RWPE1 (cell line): ENCODE results near the gene MBTPS1.

Experiments
- CTCF ChIA-PET: fragments of 350-600 bp; sonication (Branson Sonifier 250); formaldehyde crosslinking; extraction: SDS; loops from one replicate; lab custom pipeline; 2021; lab: Yijun Ruan, JAX
- POLR2A ChIA-PET: fragments of 400-600 bp; formaldehyde crosslinking; extraction: SDS; loops from one replicate; lab custom pipeline; 2020; ENCODE audit warnings: antibody characterized with exemption; ENCODE audit not compliant: low non-redundant PET; lab: Yijun Ruan, JAX
- DNase-seq: peaks from one replicate; pipeline ENCODE4 v3.0.0; 2012; ENCODE audit warnings: low spot score
- H3K27ac ChIP-seq: fragments of 450-650 bp; 2 replicates; pipeline ENCODE4 v1.5.1; 2017
- CTCF ChIP-seq: fragments of 450-650 bp; conservative IDR thresholded peaks from 2 replicates; pipeline ENCODE4 v1.5.1; 2017; ENCODE audit warnings: low read depth, mild to moderate bottlenecking

MBTPS1 gene

DNA sequence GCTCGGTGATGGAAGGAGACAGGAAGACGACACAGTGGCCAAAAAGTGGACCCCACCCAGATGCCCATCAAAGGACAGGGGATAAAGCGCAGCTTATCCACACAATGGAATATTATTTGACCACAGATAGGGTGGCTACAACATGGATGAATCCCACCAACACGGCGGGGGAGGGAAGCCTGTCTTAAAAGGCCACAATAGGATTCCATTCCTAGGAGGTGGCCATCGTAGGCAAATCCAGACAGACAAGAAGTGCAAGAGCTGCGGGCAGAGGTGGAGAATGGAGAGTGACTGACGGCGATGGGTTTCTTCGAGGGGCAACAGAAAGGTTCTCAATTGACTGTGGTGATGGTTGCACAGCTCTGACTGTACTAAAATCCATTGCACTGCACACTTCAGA, 90.1 kb downstream of the MBTPS1 start:
- TF ChIP-seq CTCF = no peak
- peak overlapping the region; percentile 86; the same call in 1 of the 2 replicates for H3K27ac ChIP-seq
- ChIA-PET POLR2A (no interaction called here), CTCF (no interaction called here)
- no peak for DNase-seq

- H3K27ac ChIP-seq = peak overlapping the region; percentile 86
- POLR2A ChIA-PET = no interaction called here
- no peak for TF ChIP-seq CTCF
- CTCF ChIA-PET = no interaction called here
- DNase-seq = peak; percentile 77
These were observed 91.9 kb downstream of the MBTPS1 start for GRCh38 chr16:84024854-84025253.

DNA sequence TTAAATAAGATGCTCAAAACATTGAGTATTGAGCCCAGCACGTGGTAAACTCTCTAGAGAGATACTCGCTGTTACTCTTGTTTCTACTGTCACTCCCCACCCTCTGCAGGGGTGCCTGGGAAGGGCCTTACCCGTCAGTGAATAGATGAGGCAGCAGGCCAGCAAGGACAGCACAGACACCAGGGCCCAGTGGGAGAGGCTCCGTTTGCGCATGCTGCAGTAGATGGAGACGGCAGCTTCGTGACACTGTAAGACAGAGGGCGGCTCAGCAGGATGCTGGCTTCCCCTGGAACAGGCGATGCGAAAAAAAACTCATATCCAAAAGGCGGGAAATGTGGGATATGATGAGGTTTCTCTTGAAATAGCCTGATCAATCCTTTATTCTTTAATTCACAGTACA, 94.1 kb downstream of the MBTPS1 start:
- H3K27ac ChIP-seq = no peak overlapping the region
- ChIA-PET POLR2A (no interaction called here), CTCF (interaction anchor here (0.6 kb wide), 1 partner anchor 211 kb away, joined by 3 read pairs; no protein-coding TSS in a partner anchor)
- no peak for DNase-seq
- TF ChIP-seq CTCF = no peak

- TF ChIP-seq CTCF = no peak
- DNase-seq = no peak
- H3K27ac ChIP-seq = no peak overlapping the region
- ChIA-PET CTCF (no interaction called here), POLR2A (no interaction called here)
These were observed 95.3 kb downstream of the MBTPS1 start for GRCh38 chr16:84021488-84021887.

- no peak for DNase-seq
- H3K27ac ChIP-seq = no peak overlapping the region
- TF ChIP-seq CTCF = no peak
- POLR2A ChIA-PET = no interaction called here
- CTCF ChIA-PET = no interaction called here
These were observed 96.4 kb downstream of the MBTPS1 start for GRCh38 chr16:84020353-84020752.

GRCh38 chr16:84018710-84019109, 98.0 kb downstream of the MBTPS1 start:
- no peak for DNase-seq
- no peak overlapping the region for H3K27ac ChIP-seq
- TF ChIP-seq CTCF = no peak
- ChIA-PET CTCF (interaction anchor here (0.6 kb wide), 1 partner anchor 458 kb away, joined by 3 read pairs; no protein-coding TSS in a partner anchor), POLR2A (no interaction called here)
